ENCODE results near the gene DES. TPM values are rescaled to one million over a fixed set of nuclear protein-coding genes. Genes with fewer than 3 reads are reported as not detected.
A peak's percentile ranks its signal among the peaks of the same experiment; 100 is the strongest.

DES gene
- total and polyA plus RNA-seq, 9 of the 15 experiments (the other 6 are each of a cell fraction or from before 2014, with no cell fraction given): 2.5 to 58.9 (median 21.9) TPM

DNA sequence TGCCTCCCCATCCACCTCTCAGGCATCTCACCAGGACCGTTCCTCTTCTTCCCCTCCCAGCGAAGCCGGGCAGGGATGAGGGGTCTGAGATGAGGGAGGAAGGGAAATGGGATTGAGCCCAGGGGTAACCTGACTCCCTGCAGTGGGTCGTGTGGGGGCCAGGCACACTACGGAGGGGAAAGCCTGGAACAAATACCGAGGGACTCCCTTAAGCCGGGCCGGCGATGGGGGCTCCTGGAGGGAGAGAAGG is 16.2 kb downstream of the DES start:
- peak overlapping the region in 1 of 2 experiments; percentile 17; a peak in 1 of 4 replicates for H3K9ac ChIP-seq (ENCODE audit: insufficient read depth in 1 of 2, low read depth in 2 of 2, low read length in 2 of 2)
- peaks cover 2% of the 10 kb centered on the region for H3K9me1 ChIP-seq (ENCODE audit: control insufficient read depth, insufficient read depth, low read length)
- H3K4me2 ChIP-seq (ENCODE audit: insufficient read depth, low read length): no peak overlapping the region
- H3K9me3 ChIP-seq (replicated peaks; ENCODE audit: control insufficient read depth, insufficient read depth, low read depth, low read length): no peaks in the 10 kb centered on the region
- ChIA-PET POLR2A (no interaction called here), CTCF (ENCODE audit: low intra/inter-chr PET ratio) (interaction anchor here (2.4 kb wide), 1 partner anchor 31 kb away, joined by 21 read pairs; no protein-coding TSS in a partner anchor)
- no peak for DNase-seq (ENCODE audit: extremely low read depth in 1 of 4, low spot score in 3 of 4)
- no peak overlapping the region for H3K4me3 ChIP-seq
- H4K20me1 ChIP-seq (replicated peaks; ENCODE audit: control insufficient read depth, insufficient read depth, low read length): no peaks in the 10 kb centered on the region
- H3K36me3 ChIP-seq (ENCODE audit: control insufficient read depth, insufficient read depth, low read length): no peaks in the 10 kb centered on the region
- no TSS peak for BruUV-seq (replicated peaks)
- intact Hi-C loops (cut with micrococcal nuclease) (loop anchor here (1.0 kb wide), 1 partner anchor 31 kb away; no protein-coding TSS in a partner anchor), in situ Hi-C loops (cut with MboI) (no loop called here)
- no peaks in the 10 kb centered on the region for H3K79me2 ChIP-seq (ENCODE audit: control insufficient read depth, insufficient read depth, low read length)
- FAIRE-seq: no peak
- 80% methylated on average over 1 of the region's 9 CpGs for WGBS (ENCODE audit: insufficient coverage, low coverage, missing lambda C conversion rate)
- H3K27me3 ChIP-seq (ENCODE audit: control insufficient read depth in 2 of 2, insufficient read depth in 2 of 2, low read length in 2 of 2): no peaks in the 10 kb centered on the region
- peak overlapping the region; percentile 79 for H2AFZ ChIP-seq (ENCODE audit: low read depth, low read length)
- ATAC-seq: no peak
- H3K27ac ChIP-seq (ENCODE audit: extremely low read depth, low read depth, low read length): no peak overlapping the region; the same call in 2 of the 3 replicates
- peaks cover 6 to 23% of the 10 kb centered on the region in 2 experiments; a peak in 4 of 5 replicates for H3K4me1 ChIP-seq (replicated peaks in 1 of 2; ENCODE audit: control insufficient read depth in 2 of 2, insufficient read depth in 2 of 2, low read length in 2 of 2)
- TF ChIP-seq DPF2 (IDR thresholded peaks at IDR 0.05) (no peak), BHLHE40 (IDR thresholded peaks at IDR 0.05; ENCODE audit: low read length) (no peak), CTCFL (IDR thresholded peaks at IDR 0.05; ENCODE audit: borderline replicate concordance, insufficient read depth, low read depth, low read length, poor library complexity, severe bottlenecking) (no peak), NUFIP1 (IDR thresholded peaks at IDR 0.05; ENCODE audit: partially characterized antibody) (no peak), HLTF (IDR thresholded peaks at IDR 0.05) (no peak), CREBBP (IDR thresholded peaks at IDR 0.05; ENCODE audit: low read depth, low read length) (no peak), MXI1 (IDR thresholded peaks at IDR 0.05; ENCODE audit: low read depth, low read length) (no peak), AFF4 (CRISPR knock-in tag; IDR thresholded peaks at IDR 0.05) (no peak), SMARCA5 (IDR thresholded peaks at IDR 0.05) (no peak)
- TF ChIP-seq, protein P1, sequence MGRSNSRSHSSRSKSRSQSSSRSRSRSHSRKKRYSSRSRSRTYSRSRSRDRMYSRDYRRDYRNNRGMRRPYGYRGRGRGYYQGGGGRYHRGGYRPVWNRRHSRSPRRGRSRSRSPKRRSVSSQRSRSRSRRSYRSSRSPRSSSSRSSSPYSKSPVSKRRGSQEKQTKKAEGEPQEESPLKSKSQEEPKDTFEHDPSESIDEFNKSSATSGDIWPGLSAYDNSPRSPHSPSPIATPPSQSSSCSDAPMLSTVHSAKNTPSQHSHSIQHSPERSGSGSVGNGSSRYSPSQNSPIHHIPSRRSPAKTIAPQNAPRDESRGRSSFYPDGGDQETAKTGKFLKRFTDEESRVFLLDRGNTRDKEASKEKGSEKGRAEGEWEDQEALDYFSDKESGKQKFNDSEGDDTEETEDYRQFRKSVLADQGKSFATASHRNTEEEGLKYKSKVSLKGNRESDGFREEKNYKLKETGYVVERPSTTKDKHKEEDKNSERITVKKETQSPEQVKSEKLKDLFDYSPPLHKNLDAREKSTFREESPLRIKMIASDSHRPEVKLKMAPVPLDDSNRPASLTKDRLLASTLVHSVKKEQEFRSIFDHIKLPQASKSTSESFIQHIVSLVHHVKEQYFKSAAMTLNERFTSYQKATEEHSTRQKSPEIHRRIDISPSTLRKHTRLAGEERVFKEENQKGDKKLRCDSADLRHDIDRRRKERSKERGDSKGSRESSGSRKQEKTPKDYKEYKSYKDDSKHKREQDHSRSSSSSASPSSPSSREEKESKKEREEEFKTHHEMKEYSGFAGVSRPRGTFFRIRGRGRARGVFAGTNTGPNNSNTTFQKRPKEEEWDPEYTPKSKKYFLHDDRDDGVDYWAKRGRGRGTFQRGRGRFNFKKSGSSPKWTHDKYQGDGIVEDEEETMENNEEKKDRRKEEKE (IDR thresholded peaks at IDR 0.05; ENCODE audit: borderline replicate concordance in 1 of 2, control insufficient read depth in 1 of 2, low read depth in 2 of 2, low read length in 1 of 2): no peak
- TF ChIP-seq, protein P2, sequence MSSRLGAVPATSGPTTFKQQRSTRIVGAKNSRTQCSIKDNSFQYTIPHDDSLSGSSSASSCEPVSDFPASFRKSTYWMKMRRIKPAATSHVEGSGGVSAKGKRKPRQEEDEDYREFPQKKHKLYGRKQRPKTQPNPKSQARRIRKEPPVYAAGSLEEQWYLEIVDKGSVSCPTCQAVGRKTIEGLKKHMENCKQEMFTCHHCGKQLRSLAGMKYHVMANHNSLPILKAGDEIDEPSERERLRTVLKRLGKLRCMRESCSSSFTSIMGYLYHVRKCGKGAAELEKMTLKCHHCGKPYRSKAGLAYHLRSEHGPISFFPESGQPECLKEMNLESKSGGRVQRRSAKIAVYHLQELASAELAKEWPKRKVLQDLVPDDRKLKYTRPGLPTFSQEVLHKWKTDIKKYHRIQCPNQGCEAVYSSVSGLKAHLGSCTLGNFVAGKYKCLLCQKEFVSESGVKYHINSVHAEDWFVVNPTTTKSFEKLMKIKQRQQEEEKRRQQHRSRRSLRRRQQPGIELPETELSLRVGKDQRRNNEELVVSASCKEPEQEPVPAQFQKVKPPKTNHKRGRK (tag; IDR thresholded peaks at IDR 0.05): no peak

All from K562 (cell line).